OCI-LY1 (cell line): ENCODE results near the gene HUS1.

Experiments
- EZH2 ChIP-seq: fragments of 200-600 bp; sonication (generic), shearing (Covaris generic); IDR thresholded peaks from 2 replicates; pipeline ENCODE4 v1.8.0; 2017; ENCODE audit warnings: borderline replicate concordance, mixed run types, mild to moderate bottlenecking, antibody characterized with exemption, low read length, moderate library complexity, mixed read lengths
- TF ChIP-seq, protein P1 (sequence below): fragments of 200-600 bp; sonication (generic), shearing (Covaris generic); IDR thresholded peaks from 2 replicates; pipeline ENCODE4 v1.5.1; 2017; ENCODE audit warnings: mild to moderate bottlenecking, antibody characterized with exemption, low read length, moderate library complexity, mixed read lengths

DNA sequence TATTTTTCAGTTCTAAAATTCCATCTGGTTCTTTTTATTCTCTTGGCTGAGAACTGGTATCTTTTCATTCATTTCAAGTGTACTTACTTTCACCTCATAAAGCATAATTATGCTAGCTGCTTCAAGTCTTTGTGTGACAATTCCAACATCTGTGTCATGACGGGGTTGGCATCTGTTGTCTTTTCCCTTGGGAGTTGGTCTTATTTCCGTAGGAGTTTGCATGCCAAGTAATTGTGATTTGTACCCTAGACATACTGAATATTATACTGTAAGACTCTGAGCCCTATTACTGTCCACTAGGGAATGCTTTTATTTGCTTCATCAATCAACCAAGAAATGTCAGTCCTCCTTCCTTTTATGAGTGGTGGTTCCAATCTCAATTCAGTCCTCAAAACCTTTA is 24.6 kb upstream of the HUS1 start:
- TF ChIP-seq, protein P1, sequence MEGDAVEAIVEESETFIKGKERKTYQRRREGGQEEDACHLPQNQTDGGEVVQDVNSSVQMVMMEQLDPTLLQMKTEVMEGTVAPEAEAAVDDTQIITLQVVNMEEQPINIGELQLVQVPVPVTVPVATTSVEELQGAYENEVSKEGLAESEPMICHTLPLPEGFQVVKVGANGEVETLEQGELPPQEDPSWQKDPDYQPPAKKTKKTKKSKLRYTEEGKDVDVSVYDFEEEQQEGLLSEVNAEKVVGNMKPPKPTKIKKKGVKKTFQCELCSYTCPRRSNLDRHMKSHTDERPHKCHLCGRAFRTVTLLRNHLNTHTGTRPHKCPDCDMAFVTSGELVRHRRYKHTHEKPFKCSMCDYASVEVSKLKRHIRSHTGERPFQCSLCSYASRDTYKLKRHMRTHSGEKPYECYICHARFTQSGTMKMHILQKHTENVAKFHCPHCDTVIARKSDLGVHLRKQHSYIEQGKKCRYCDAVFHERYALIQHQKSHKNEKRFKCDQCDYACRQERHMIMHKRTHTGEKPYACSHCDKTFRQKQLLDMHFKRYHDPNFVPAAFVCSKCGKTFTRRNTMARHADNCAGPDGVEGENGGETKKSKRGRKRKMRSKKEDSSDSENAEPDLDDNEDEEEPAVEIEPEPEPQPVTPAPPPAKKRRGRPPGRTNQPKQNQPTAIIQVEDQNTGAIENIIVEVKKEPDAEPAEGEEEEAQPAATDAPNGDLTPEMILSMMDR = no peak
- no peak for TF ChIP-seq EZH2
